Cardiac septum (tissue), 1 donor: Measurements from ENCODE around the gene ATMIN. TPM values are rescaled to one million over a fixed set of nuclear protein-coding genes. Genes with fewer than 3 reads are reported as not detected.

Source experiments
- DNase-seq: peaks from one replicate; pipeline ENCODE4 v3.0.0-alpha.2; 2020; ENCODE audit warnings: low spot score
- intact Hi-C: fragments of 100-400 bp; cut with DNase I; formaldehyde crosslinking; loops from one replicate; pipeline ENCODE4 v1.14.0; 2022
- total RNA-seq: library from RNA; stranded (reverse); fragmentation: NEBNext Ultra II Directional; extraction: Animal tissue kit (Norgen Biotek cat#: 25700); gene quantifications from one replicate; pipeline ENCODE4 v1.2.1, GENCODE V29; 2021
- donor health status: DM: no; HTN: no; CAD: no.

Gene ATMIN
- total RNA-seq, 1 donor from 2014 or later = 26.0 TPM

DNA sequence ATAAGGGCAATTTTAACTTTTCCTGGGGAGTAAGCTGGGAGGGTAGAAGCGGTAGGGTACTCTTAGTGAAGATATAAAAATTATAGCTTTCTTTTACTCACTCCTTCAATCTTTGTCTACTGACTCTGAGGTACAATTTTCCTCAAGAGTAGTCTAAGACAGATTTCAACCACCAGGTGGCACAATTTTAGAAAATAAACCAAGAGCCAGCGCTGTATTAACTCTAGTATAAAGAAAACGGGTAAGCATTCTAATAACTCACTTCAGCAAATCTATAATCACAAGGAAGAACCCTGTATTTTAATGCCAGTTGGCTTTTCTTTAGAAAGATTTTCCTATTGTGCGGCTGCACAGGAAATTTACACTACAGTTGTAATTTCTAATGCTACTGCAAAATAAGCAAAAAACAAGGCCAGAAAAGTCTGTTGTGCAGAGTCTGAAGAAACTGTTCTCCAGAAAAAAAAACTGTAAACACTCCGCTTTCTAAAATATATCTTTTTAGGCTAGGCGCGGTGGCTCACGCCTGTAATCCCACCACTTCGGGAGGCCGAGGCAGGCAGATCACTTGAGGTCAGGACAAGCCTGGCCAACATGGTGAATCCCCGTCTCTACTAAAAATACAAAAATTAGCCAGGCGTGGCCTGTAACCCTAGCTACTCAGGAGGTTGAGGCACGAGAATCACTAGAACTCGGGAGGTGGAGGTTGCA, 30.8 kb upstream of the ATMIN start:
- intact Hi-C loops = loop anchor here (10.0 kb wide), 1 partner anchor 1160 kb away; no protein-coding TSS in a partner anchor
- no peak for DNase-seq

DNA sequence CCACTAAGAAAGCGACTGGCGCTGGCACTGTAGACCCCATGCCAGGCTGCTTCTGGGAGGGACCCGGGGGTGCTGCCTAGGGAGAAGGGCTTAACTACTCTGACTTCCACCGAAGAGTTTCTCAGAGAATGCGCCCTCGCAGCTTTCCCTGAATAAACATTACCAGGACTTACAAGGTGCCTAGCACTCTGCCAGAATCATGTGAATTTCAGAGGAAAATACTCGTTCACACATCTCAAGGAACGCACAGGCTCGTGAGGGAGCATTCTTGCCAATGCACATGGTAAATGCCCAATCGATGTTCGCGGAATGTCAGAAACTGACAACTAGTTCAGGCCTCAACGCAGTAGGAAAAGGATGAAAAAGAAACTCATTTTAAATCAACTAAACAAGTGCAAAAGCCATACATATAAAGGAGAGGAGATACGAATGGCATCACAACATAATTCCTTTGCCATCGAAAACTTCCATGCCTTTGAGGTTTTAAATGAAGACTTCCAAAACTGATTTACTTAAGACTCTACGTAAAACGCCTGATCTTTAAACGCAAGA, 30.0 kb upstream of the ATMIN start:
- intact Hi-C loops = loop anchor here (10.0 kb wide), 1 partner anchor 1159 kb away; no protein-coding TSS in a partner anchor
- DNase-seq = no peak

DNA sequence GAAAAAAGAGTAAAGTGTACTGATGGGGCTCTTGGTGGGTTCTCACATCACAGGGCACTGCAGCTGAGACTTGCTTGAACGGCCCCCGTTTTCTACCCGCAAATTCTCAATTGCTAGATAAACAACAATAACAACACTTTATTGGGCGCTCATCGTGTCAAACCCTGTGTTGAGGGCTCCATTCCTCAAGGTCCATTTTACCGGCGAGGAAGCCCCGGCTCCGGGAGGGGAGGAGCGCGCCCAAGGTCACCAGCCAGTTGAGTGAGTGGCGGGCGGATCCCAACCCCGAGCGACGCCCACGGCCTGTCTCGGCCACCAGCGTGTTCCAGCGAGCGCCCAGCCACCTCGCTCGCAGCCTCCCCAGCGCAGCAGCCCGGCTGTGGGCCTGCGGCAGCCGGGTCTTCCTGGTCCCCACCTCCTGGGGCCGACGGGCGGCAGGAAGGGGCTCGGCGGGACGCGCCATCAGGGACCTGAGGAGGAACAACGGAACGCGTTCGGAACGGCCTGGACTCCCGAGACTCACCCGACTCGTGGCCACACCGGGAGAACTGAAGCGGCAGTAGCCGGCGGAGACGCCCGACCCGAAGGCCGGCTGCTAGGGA, 29.3 kb upstream of the ATMIN start:
- intact Hi-C loops = loop anchor here (10.0 kb wide), 1 partner anchor 1158 kb away; no protein-coding TSS in a partner anchor

DNA sequence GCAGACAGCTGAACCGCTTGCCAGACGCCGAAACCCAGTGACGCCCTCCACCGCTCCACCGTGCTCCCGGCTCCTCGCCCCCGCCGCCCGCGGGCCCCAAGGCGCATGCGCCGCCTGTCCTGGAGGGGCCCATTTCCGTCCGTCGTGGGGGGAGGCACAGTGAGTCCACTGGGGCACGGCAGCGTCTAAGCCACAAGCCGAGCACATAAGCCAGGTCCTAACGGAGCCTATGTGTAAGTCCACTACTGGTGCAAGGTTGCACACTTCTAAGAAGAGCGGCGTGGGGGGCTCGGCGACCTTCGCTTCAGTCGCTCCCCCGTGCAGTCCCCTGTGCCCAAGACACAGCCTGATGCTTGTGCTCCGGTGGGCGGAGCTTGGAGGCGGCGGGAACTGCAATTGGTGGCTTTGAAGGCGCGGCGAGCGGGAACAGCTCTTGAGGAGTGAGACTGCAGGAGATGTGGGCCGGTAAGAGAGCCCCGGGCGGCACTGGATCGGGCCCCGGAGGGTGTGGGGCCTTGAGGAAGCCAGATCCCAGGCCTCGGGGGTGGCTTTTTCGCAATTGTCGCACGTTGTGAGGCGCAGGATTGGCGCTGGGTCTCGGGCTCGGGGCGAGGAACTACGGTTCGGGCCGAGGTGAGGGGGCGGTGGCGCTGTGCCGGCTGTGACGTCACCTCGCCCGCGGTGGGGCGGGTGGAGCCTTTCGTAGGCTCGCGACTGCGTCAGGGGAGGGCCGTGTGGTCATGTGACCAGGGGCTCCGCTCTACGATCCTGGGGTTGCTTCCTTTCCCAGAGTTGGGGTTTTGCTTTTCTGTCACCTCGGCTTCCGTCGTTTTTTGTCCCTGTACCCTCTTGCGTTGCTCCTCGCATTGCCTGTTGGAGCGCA, 28.6 kb upstream of the ATMIN start, which contains the start of the genes CENPN and CMC2:
CENPN (plus strand) TSS at position 402 of the 883 bp plus-strand sequence. CDS start 4,726 bp downstream, outside the sequence.
CMC2 (minus strand) TSS at position 73 of the 883 bp plus-strand sequence. CDS start 9,491 bp downstream, outside the sequence.
- peak; percentile 99 for DNase-seq
- intact Hi-C loops = loop anchor here (10.0 kb wide), 1 partner anchor 1158 kb away; no protein-coding TSS in a partner anchor

More for the DNA sequence above, 29.3 kb upstream of the ATMIN start:
- peak; percentile 87 for DNase-seq

DNA sequence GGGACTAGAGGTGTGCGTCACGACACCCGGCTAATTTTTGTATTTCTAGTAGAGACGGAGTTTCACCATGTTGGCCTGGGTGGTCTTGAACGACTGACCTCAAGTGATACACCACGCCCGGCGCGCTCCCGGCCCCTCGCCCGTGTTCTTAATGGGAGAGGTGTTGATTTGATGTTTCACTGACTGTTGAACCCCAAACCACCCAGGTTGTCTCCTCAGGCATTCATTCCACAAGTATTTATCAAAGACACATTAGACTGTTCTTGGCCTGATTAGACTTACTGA, 27.2 kb upstream of the ATMIN start:
- intact Hi-C loops = loop anchor here (1.0 to 10.0 kb wide), 2 partner anchors 27 to 1156 kb away; partner anchors contain the start of gene ATMIN
- no peak for DNase-seq

DNA sequence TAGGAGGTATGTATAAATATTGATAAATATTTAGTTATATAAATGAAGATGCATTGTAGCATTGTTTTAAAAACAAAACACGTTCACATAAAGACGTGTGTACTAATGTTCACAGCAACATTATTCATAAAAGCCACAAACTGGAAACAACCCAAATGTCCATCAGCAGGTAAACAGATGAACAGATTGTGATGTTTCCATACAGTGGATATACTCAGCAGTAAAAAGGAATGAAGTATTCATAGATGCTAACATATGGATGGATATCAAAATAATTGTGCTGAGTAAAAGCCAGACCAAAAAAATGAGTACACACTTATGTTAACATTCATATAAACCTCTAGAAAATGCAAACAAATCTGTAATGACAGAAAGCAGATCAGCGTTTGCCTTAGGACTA, 22.7 kb upstream of the ATMIN start:
- intact Hi-C loops = no loop called here
- DNase-seq = no peak

DNA sequence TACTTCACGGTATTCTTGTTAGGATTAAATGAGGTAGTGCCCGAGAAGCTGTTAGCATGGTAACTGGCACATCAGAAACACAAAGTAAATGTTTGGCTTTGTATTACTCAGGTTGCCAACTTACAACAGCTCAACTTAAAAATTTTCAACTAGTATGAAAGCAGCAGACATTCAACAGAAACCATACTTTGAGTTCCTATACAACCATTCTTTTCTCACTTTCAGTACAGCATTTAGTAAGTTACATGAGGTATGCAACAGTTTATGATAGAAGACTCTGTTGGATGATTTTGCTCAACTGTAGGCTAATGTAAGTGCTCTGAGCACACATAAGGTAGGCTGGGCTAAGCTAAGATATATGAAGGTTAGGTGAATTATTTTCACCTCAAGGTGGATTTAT, 21.0 kb upstream of the ATMIN start:
- intact Hi-C loops = no loop called here
- no peak for DNase-seq

DNA sequence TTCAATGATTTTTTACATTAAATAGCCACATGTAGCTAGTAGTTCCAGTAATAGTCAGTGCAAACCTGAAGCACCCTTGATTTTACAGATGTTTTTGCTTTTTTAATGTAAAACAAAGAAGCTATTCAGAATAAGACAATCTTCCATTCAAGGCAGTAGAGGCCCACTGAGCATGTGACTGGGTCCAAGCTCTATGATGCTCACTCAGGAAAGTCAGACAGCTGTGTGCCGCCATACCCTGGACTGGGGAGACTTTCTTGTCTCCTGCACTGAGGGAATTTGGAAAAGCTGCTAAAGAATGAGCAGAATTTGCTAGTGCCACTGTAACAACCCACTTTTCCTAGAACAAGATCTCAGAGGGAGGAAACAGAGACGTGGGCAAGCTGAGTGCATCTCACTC, 17.1 kb upstream of the ATMIN start:
- no peak for DNase-seq
- intact Hi-C loops = no loop called here

DNA sequence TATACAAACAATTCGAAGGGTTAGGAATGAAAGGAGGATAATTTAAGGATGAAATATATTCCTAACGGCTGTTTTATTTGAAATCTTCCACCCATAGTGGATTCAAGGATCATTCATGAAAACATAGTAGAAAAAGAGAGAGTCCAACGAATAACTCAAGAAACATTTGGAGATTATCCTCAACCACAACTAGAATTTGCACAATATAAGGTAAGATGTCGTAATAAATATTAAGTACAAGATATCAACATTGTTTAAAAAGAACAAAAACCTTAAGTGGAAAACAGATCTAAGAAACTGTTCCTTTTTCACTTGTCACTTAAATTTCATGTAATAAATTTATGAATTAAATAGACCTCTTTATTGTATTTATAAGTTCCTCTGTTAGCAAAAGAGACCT, 9.2 kb upstream of the ATMIN start:
- no peak for DNase-seq
- intact Hi-C loops = no loop called here

DNA sequence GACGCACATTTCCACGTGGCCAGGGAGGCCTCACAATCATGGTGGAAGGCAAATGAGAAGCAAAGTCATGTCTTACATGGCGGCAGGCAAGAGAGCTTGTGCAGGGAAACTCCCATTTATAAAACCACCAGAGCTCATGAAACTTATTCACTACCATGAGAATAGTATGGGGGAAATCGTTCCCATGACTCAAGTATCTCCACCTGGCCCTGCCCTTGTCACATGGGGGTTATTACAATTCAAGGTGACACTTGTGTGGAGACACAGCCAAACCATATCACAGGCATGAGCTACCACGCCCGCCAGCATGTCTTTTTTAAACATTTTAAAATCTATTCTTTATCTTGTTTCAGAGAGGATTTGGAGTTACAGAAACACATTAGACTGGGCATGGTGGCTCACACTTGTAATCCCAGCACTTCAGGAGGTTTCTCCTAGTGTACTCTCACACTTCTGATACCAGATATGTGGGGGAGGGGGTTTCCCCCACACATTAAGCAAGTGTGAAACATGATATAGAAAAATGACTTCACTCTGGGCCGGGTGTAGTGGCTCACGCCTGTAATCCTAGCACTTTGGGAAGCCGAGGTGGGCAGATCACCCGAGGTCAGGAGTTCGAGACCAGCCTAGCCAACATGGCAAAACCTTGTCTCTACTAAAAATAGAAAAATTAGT, 5.6 kb upstream of the ATMIN start:
- intact Hi-C loops = no loop called here
- DNase-seq = no peak

DNA sequence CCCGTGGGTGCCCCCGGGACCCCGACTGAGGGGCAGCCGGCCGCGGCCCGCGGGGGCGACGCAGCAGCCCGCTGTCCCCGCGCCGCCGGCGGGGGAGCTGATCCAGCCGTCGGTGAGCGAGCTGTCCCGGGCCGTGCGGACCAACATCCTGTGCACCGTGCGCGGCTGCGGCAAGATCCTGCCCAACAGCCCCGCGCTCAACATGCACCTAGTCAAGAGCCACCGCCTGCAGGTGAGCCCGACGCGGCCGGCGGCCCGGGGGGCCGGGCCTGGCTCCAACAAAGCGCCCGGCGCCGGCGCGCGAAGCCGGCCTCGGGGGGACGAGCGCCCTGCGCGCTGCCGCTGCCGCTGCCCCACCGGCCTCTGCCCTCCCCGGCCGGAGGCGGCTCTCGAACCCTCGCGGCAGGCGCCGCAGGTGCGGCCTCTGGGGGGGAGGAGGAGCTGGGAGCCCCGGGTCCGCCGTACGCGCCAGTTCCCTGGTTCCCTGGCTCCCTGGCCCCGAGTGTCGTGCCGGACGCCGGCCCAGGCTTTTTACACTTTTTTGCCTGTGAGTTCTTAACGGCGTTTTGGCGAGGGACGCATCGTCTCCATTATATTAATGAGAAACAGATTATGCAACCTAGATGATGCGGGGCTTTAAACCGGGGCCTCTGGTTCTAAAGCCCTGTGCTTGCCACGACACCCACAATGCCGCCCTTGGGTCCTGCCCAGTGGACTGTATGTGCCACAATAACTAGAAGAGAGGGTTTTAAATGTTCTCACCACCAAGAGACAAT, 521 bp downstream of the ATMIN start:
- DNase-seq = no peak
- intact Hi-C loops = loop anchor here (1.0 to 5.0 kb wide), 4 partner anchors 28 to 146 kb away; partner anchors contain the start of genes C16orf46 and GCSH

DNA sequence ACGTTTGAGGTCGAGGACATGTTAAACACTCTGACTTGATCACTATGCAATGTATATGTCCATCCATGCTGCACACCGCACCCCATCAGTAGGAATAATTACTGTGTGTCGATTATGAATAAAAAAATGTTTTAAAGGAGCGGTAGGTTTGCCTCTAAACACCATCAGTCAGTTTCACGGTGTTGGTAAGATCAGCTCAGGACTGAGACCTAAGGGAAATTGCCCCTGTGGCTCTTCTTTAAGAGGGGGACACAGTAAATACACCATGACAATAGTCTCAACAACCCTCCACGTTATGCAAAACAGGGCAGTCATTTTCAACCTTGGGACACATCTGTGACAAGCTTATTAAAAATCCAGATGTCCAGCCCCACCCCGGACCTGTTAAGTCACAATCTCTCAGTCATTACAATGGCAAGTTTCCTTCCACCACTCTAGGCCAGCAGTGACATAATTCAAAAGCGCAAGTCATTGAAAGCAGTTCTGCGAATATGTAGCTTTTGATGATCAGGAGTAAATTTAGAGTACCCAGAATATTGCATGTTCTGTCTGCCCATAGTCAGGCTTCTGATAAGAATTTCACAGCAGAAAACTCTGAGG, 1.2 kb downstream of the ATMIN start:
- no peak for DNase-seq
- intact Hi-C loops = loop anchor here (5.0 kb wide), 2 partner anchors 60 to 145 kb away; partner anchors contain the start of gene GCSH

DNA sequence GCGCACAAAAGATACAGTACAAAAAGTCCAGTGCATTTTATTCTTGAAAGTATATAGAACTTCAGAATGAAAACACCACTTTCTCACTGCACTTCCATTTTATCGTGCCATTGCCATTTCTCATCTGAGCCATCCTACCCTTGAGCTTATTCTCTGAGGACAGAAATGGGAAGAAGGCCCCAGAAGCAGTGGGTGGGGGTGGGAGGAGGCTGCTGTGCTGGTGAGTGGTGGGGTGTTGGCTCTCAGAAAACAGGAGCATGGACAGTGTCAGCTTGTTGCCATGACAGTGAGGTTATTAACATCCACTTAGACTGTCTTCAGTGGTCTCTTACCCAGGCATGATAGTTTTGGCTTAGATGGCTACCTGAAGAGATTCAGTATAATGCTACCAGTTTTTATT, 4.5 kb downstream of the ATMIN start:
- no peak for DNase-seq
- intact Hi-C loops = no loop called here

DNA sequence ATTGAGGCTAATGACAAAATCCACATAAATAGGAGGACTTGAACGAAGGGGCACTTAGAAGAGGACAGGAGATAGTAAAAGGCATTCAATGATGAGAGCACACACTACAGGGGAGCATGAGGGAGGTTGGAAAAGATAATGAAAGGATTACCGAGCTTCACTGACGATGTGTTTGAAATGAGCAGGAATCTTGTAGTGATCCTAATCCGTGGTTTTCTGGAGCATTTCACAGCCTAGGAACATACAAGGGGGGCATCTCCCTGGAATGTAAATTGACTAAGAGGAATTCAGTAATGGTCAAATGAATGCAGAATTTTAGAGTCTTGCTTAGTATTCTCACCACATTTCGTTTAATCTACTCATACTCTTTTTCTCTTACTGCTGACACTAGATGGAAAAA, 5.2 kb downstream of the ATMIN start:
- intact Hi-C loops = no loop called here
- no peak for DNase-seq

DNA sequence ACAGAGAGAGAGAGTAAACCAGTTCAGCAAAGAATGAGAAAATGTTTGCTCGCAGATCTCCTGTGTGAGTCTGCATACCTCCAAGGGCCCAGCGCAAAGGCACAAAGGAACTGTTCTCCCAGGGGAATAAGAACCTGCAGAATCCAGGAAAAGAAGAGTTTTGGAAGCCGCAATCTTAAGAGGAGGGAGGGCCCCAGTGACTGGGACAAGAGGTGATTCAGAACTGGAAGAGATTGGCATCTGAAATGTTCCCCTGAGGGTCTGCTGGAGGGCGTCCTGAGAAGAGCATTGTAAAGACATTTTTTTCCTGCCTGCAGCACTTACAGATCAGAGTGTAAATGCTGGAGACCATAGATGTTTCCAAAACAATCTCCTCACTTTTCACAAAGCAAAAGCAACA, 6.1 kb downstream of the ATMIN start:
- DNase-seq = no peak

DNA sequence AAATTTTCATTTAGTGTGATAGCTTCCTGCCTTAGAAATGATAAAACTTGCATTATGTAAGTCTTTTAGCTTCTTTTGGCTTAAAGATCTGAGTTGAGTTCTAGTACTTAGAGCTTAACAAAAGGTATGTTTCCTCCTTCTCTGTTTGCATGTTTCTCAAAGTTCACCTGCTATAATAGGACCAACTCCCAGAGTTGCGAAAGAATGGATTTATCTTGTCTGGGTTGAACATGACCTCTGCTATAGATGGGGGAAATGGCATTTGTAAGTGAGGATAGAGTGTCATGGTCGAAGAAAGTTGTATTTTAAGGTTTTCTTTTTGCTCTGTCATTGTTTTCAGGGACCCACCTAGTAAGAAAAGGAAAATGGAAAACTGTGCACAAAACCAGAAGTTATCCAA, 7.2 kb downstream of the ATMIN start:
- no peak for DNase-seq
- intact Hi-C loops = no loop called here

More for the DNA sequence above, 6.1 kb downstream of the ATMIN start:
- intact Hi-C loops = no loop called here

DNA sequence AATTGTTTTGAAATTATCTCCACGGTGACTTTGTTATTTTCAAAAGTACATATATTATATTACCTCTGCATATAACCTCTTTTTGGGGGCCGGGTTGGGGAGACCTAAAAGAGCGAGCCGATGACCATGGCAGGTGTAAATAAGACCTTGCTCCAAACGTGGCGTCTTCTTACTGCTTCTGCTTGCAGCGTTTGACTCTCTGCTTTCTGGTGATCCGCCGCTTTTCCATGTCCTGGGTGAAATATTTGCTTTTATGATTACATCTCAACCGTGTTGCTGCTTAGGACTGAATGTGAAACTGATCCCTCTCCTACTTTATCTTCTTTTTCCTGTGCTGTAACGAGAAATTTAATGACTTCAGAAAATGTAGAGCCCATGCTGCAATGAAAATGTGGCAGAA, 18.1 kb downstream of the ATMIN start:
- DNase-seq = no peak
- intact Hi-C loops = no loop called here
